ENCODE data around the gene INHBB. TPM values are rescaled to one million over a fixed set of nuclear protein-coding genes. Genes with fewer than 3 reads are reported as not detected.

Gene INHBB
- total and polyA plus RNA-seq, 2 of the 4 experiments (the other 2 are of a cell fraction): 0.18 to 0.92 TPM

DNA sequence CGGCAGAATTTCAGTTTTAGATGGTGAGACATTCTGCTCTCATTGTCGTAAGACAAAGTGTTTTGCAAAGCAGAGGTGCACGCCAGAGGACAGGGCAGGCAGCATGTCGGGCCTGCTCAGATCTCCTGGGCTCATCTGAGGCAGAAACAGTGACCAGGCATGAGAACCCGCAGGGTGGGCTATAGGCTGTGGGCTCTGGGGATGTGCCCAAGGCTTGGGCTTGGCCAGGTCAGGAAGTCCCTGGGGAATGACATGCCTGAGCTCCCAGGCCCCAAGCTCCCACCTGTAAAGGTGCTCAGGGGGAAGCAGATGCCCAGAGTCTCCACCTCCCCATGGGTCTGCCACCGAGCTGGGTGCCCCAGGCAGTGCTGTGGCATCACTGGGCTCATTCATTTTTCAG lies 35.3 kb downstream of the INHBB start:
- no peak overlapping the region for H3K18ac ChIP-seq (ENCODE audit: low read depth, low read length)
- H3K56ac ChIP-seq (ENCODE audit: extremely low read depth, insufficient read depth, low read length): no peak overlapping the region
- BruUV-seq (replicated peaks): no TSS peak
- no peaks in the 10 kb centered on the region; the same call in none of the 2 replicates for H4K20me1 ChIP-seq (ENCODE audit: insufficient read depth, low read length)
- H3K27me3 ChIP-seq (ENCODE audit: control insufficient read depth, insufficient read depth, low read length): peaks cover 93% of the 10 kb centered on the region
- no peaks in the 10 kb centered on the region for H3K4me1 ChIP-seq (ENCODE audit: control insufficient read depth, insufficient read depth, low read length)
- H3K4ac ChIP-seq (ENCODE audit: low read depth, low read length): no peak overlapping the region
- H3K79me1 ChIP-seq (ENCODE audit: low read depth in 1 of 2, low read length in 2 of 2): no peaks in the 10 kb centered on the region
- H4K8ac ChIP-seq (ENCODE audit: low read depth in 2 of 2, low read length in 2 of 2): no peak overlapping the region
- H3K23ac ChIP-seq (ENCODE audit: low read depth, low read length): no peak overlapping the region
- no peak overlapping the region for H2AFZ ChIP-seq (replicated peaks; ENCODE audit: low read length, poor library complexity)
- no peaks in the 10 kb centered on the region for H3K9me3 ChIP-seq (ENCODE audit: control insufficient read depth, insufficient read depth, low read length)
- H3K9ac ChIP-seq (ENCODE audit: low read depth, low read length): no peak overlapping the region
- H2AK9ac ChIP-seq (replicated peaks; ENCODE audit: low read depth, low read length, poor library complexity): no peak overlapping the region
- no peak overlapping the region for H3K4me2 ChIP-seq (ENCODE audit: low read depth, low read length)
- H3K4me3 ChIP-seq (ENCODE audit: insufficient read depth, low read depth, low read length): no peak overlapping the region
- H4K91ac ChIP-seq (ENCODE audit: insufficient read depth, low read depth, low read length): no peak overlapping the region
- intact Hi-C loops (cut with micrococcal nuclease) (no loop called here), dilution Hi-C loops (cut with HindIII; ENCODE audit: low sequenced_read_pairs, unreplicated experiment) (no loop called here), in situ Hi-C loops (cut with MboI; ENCODE audit: low sequenced_read_pairs) (no loop called here)
- H3K36me3 ChIP-seq (ENCODE audit: control insufficient read depth, insufficient read depth, low read length): no peaks in the 10 kb centered on the region
- POLR2A ChIA-PET (ENCODE audit: unreplicated experiment): no interaction called here
- no peak overlapping the region for H2BK5ac ChIP-seq (ENCODE audit: low read depth, low read length, poor library complexity, severe bottlenecking)
- no peak overlapping the region for H3K27ac ChIP-seq (ENCODE audit: insufficient read depth, low read length)
- no peak overlapping the region for H2AK5ac ChIP-seq (ENCODE audit: low read depth, low read length)
- TF ChIP-seq RAD21 (IDR thresholded peaks at IDR 0.05; ENCODE audit: low read length): no peak
- TF ChIP-seq FOS (IDR thresholded peaks at IDR 0.05; ENCODE audit: low read depth, low read length): no peak
- no peak for TF ChIP-seq MAFK (IDR thresholded peaks at IDR 0.05; ENCODE audit: low read depth, low read length)
- TF ChIP-seq NFE2L2 (IDR thresholded peaks at IDR 0.05; ENCODE audit: low read depth, low read length): no peak
- no peak for TF ChIP-seq POLR2A (IDR thresholded peaks at IDR 0.05; ENCODE audit: low read depth, low read length)
- TF ChIP-seq BHLHE40 (IDR thresholded peaks at IDR 0.05; ENCODE audit: low read depth, low read length): no peak
- no peak for TF ChIP-seq MAZ (IDR thresholded peaks at IDR 0.05; ENCODE audit: borderline replicate concordance, low read depth, low read length)
- TF ChIP-seq RFX5 (IDR thresholded peaks at IDR 0.05; ENCODE audit: low read depth, low read length): no peak
- no peak for TF ChIP-seq SMC3 (IDR thresholded peaks at IDR 0.05; ENCODE audit: low read depth, low read length)
- TF ChIP-seq, protein P1, sequence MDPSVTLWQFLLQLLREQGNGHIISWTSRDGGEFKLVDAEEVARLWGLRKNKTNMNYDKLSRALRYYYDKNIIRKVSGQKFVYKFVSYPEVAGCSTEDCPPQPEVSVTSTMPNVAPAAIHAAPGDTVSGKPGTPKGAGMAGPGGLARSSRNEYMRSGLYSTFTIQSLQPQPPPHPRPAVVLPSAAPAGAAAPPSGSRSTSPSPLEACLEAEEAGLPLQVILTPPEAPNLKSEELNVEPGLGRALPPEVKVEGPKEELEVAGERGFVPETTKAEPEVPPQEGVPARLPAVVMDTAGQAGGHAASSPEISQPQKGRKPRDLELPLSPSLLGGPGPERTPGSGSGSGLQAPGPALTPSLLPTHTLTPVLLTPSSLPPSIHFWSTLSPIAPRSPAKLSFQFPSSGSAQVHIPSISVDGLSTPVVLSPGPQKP (IDR thresholded peaks at IDR 0.05; ENCODE audit: borderline replicate concordance, low read depth, low read length): no peak
- no peak for TF ChIP-seq MXI1 (IDR thresholded peaks at IDR 0.05; ENCODE audit: borderline replicate concordance, low read depth, low read length)
- no peak for TF ChIP-seq CHD1 (IDR thresholded peaks at IDR 0.05; ENCODE audit: low read depth, low read length)
- 75% methylated on average over 3 of the region's 6 CpGs; no CpG with 5 or more reads in 1 of the 2 experiments for WGBS, 2 experiments (ENCODE audit: extremely low coverage in 2 of 2, insufficient read length in 1 of 2)
- H2BK15ac ChIP-seq (ENCODE audit: low read depth, low read length): no peak overlapping the region
- H4K5ac ChIP-seq (ENCODE audit: low read depth, low read length): no peak overlapping the region
- H2BK120ac ChIP-seq (ENCODE audit: low read depth, low read length): no peak overlapping the region
- ATAC-seq (ENCODE audit: low read depth) (no peak), DNase-seq (no peak)
- CTCF ChIA-PET: no interaction called here
- peaks cover 3% of the 10 kb centered on the region; the same call in 1 of the 2 replicates for H3K9me1 ChIP-seq (ENCODE audit: insufficient read depth, low read length)
- H3K14ac ChIP-seq (replicated peaks; ENCODE audit: low read depth, low read length): no peak overlapping the region
- no peak overlapping the region for H2BK20ac ChIP-seq (ENCODE audit: low read depth, low read length)

Data from IMR-90 (cell line).